ENCODE results near the gene IKZF4.
"Not testable (repeated sequence)": the region's sequence is repeated elsewhere in the genome, so short reads cannot be mapped to it uniquely, and the experiment has no call there.

Gene IKZF4

GRCh38 chr12:55999522-55999921 lies 21.3 kb upstream of the IKZF4 start:
- DNase-seq (ENCODE audit: low spot score), result not testable (repeated sequence)

- not testable (repeated sequence) for DNase-seq (ENCODE audit: low spot score)
These were observed 20.8 kb upstream of the IKZF4 start for GRCh38 chr12:55999999-56000540.

GRCh38 chr12:56001487-56002100 lies 19.2 kb upstream of the IKZF4 start:
- no peak for DNase-seq (ENCODE audit: low spot score)

GRCh38 chr12:56003376-56003775 lies 17.5 kb upstream of the IKZF4 start:
- DNase-seq (ENCODE audit: low spot score), result not testable (repeated sequence)

GRCh38 chr12:56004211-56004610 lies 16.6 kb upstream of the IKZF4 start:
- DNase-seq (ENCODE audit: low spot score), result no peak

- peak; percentile 91 for DNase-seq (ENCODE audit: low spot score)
These were observed 13.0 kb upstream of the IKZF4 start for GRCh38 chr12:56007564-56008559.

- no peak for DNase-seq (ENCODE audit: low spot score)
These were observed 10.7 kb upstream of the IKZF4 start for GRCh38 chr12:56010111-56010570.

GRCh38 chr12:56011509-56012090 lies 9.2 kb upstream of the IKZF4 start:
- no peak for DNase-seq (ENCODE audit: low spot score)

- no peak for DNase-seq (ENCODE audit: low spot score)
These were observed 7.4 kb upstream of the IKZF4 start for GRCh38 chr12:56013482-56013881.

- no peak for DNase-seq (ENCODE audit: low spot score)
These were observed 6.6 kb upstream of the IKZF4 start for GRCh38 chr12:56014205-56014604.

- DNase-seq (ENCODE audit: low spot score), result no peak
These were observed 3.7 kb upstream of the IKZF4 start for GRCh38 chr12:56017181-56017580.

- DNase-seq (ENCODE audit: low spot score), result no peak
These were observed 2.5 kb upstream of the IKZF4 start for GRCh38 chr12:56018356-56018755.

GRCh38 chr12:56021889-56022497 lies 1.1 kb downstream of the IKZF4 start:
- no peak for DNase-seq (ENCODE audit: low spot score)

GRCh38 chr12:56028511-56029165 lies 7.8 kb downstream of the IKZF4 start:
- DNase-seq (ENCODE audit: low spot score), result no peak

GRCh38 chr12:56029166-56029519 lies 8.3 kb downstream of the IKZF4 start:
- no peak for DNase-seq (ENCODE audit: low spot score)

- peak; percentile 76 for DNase-seq (ENCODE audit: low spot score)
These were observed 8.9 kb downstream of the IKZF4 start for GRCh38 chr12:56029666-56030293.

- no peak for DNase-seq (ENCODE audit: low spot score)
These were observed 11.1 kb downstream of the IKZF4 start for GRCh38 chr12:56031987-56032386.

GRCh38 chr12:56034586-56035332 lies 13.9 kb downstream of the IKZF4 start:
- DNase-seq (ENCODE audit: low spot score), result no peak

- no peak for DNase-seq (ENCODE audit: low spot score)
These were observed 16.3 kb downstream of the IKZF4 start for GRCh38 chr12:56037161-56037560.

- DNase-seq (ENCODE audit: low spot score), result no peak
These were observed 17.3 kb downstream of the IKZF4 start for GRCh38 chr12:56038022-56038655.
